AG09319 (cell line): ENCODE results near the gene TFAP2B.

Experiments
- DNase-seq: peaks from one replicate; pipeline ENCODE4 v3.0.0-alpha.2; 2010; ENCODE audit warnings: low read depth; ENCODE audit errors: extremely low read depth
- TF ChIP-seq, protein P1 (sequence below): IDR thresholded peaks from 2 replicates; pipeline ENCODE4 v1.5.1; 2011; ENCODE audit warnings: low read depth, mild to moderate bottlenecking, inconsistent platforms, low read length, moderate library complexity

The TFAP2B gene

DNA sequence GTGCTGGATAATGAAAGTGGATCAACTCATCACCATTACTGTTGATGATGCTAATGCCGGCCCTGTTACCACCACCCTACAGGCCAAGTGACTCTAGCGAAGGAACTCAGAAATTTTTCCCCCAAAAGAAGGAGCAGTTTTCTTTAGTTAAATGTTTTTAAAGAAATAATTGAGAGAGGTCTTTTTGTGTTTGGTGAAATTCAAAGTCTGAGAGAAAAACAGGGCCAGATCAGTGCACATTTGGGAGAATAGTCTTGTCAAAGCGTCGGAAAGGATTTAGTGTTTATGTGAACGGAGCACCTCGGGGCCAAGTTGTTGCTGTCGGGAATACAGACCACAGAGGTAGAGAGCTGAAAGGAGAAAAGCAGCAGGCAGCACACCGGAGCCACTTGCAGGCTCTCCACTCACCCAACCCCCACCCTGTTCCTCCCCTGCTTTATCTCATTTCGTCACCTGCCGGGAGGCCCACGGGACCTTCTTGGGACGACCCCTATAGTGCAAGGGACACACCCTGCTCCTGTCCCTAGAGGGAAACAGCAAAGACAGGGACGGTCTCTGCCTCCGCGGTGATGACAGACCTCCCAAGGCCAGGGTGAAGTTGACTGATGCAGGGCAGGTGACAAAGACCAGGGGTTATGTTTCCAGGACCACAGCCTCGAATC lies 6.8 kb downstream of the TFAP2B start:
- no peak for DNase-seq
- TF ChIP-seq, protein P1, sequence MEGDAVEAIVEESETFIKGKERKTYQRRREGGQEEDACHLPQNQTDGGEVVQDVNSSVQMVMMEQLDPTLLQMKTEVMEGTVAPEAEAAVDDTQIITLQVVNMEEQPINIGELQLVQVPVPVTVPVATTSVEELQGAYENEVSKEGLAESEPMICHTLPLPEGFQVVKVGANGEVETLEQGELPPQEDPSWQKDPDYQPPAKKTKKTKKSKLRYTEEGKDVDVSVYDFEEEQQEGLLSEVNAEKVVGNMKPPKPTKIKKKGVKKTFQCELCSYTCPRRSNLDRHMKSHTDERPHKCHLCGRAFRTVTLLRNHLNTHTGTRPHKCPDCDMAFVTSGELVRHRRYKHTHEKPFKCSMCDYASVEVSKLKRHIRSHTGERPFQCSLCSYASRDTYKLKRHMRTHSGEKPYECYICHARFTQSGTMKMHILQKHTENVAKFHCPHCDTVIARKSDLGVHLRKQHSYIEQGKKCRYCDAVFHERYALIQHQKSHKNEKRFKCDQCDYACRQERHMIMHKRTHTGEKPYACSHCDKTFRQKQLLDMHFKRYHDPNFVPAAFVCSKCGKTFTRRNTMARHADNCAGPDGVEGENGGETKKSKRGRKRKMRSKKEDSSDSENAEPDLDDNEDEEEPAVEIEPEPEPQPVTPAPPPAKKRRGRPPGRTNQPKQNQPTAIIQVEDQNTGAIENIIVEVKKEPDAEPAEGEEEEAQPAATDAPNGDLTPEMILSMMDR = no peak

DNA sequence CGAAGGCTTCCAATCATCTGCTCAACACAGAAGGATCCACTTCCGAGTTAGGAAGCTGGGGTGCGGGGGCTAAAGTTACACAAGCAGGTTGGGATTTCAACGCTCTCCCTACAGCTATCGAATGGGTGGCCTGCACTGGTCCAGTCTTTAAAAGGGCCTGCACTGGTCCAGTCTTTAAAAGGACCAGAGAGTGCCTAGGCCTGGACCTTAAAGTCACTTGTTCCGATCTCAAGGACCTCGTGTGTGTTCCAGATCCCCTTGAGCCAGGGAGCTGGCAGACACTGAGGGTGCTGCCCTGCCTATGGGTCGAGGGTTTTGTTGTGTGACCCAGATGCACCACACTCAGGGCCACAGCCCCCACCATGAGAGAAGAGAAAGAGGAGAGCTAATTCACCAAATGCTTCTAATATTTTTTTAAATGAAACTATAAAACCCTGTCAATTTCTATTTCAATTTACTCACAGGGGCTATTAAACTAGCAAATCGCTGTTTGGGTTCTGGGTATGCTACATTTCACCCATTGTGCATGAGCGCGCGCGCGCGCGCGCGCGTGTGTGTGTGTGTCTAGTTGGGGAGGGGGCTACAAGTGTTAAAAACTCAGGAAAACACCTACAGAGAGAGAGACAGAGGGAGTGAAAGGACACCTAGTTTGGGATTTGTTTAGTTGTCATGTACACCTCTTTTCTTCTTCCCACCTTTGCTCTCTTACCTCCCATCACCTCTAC lies 7.5 kb downstream of the TFAP2B start:
- TF ChIP-seq, protein P1 = no peak
- DNase-seq = no peak

DNA sequence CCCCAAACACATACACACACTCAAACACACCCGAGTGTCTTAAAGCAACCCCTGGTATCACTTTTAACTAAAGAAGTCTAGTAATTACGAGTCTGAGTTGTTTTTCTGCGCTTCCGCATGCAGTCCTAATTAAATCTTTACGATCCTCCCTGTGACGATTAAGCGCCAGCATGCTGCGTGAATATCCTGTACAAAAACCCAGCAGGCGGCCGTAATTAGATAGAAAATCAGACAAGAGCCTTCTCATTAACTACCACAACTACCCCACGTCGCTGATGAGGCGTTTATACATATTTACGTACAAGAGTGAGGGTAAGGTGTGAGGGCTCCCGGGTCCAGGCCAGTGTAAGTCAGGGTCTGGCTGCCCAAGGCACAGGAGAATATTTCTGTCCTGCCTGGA lies 8.1 kb downstream of the TFAP2B start:
- TF ChIP-seq, protein P1 = no peak
- no peak for DNase-seq

DNA sequence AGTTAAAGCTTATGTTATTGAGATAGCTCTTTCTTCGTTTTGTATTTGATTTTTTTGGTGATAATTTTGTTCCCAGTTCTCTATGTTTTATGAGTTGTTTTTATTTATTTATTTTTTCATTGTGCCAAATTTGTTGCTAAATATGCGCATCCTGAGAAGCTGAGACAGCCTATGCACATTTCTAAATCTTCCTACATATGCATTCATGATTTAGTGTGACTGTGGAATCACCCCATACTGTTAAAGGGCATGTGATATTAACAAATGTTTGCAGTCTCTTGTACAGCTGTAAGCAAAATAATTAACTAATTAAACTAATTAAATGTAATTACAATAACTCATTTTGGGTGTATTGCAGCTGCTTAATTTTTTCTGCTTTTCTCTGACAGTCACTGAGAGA lies 10.4 kb downstream of the TFAP2B start:
- no peak for DNase-seq
- TF ChIP-seq, protein P1 = no peak

DNA sequence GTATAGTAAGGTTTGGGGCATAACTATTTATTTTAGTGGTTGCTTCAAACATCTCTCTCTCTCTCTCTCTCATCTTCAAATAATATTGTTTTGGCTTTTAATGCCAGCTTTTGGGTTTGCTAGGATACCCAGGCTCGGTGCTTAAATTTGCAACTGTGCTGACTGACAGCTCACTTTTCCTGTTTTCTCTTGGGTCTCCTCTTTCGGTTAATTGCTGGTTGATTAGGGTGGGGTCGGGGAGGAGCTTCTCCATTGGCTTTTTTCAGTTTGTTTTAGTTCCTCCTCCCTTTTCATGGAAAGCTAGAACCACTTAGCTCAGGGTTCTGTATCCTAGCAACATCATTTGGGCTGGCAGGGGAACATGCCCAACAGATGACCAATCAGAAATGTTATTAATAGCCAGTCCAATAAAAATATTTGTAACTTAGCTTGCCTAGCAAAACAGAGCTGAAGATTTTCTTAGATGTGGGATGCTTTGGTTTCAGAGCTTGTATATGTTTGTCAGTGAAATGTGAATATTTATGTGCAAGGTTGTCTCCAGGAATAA lies 11.3 kb downstream of the TFAP2B start:
- no peak for DNase-seq
- TF ChIP-seq, protein P1 = no peak

DNA sequence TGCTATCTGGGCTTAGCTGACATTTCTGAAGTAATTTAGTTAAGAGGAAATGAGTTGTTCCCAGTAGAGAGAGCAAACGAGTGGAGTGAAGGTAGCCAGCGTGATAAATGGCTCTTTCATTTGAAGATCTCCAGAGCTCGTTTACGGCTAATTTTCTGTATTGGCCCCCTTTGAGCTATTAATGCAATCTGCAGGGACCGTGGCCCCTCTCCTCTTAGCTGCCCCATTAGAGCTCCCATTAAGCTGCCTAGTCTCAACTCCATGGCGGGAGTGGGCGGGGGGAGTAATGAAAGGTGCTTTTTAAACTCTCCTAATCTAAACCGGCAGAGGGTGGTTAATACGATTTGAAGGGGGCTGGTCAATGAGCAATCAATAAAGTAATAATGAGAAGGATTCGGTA lies 12.5 kb downstream of the TFAP2B start:
- TF ChIP-seq, protein P1 = no peak
- no peak for DNase-seq

DNA sequence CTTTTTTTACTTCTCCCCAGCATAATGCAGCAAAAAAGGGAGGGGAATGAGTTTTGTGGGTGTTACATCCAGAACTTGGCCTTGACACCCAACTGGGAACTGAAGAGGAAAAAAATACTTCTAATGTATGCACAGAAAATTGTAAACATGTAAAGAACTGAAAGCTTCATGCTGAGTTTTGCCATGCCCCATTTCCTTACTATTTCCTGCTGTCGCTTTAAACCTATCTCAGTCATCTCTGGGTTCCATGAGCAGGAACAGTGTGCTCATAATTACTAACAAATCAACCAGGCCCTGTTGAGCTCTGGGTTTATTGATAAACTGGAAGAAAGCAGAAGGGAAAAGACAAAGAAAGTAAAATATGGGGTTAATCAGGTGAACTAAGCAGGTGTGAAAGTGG lies 14.2 kb downstream of the TFAP2B start:
- DNase-seq = no peak
- TF ChIP-seq, protein P1 = no peak
